CD4-positive, CD25-positive, alpha-beta regulatory T cell (primary cell): Measurements from ENCODE around the gene PRKG1. TPM values are rescaled to one million over a fixed set of nuclear protein-coding genes. Genes with fewer than 3 reads are reported as not detected.
A peak's percentile ranks its signal among the peaks of the same experiment; 100 is the strongest.

Experiments
- ATAC-seq, 2 donors: fragments of 150-1000 bp; cut with Tn5 transposase; one replicate each; pipeline ENCODE4 v1.10.0; 2021; ENCODE audit warnings: low read depth in 2 of 2, moderate number of reproducible peaks in 2 of 2, moderate library complexity in 1 of 2
- DNase-seq, 3 donors: peaks; one replicate each; pipeline versions ENCODE4 v3.0.0 to v3.0.0-alpha.2; 2012 to 2022; ENCODE audit warnings: mixed read lengths in 1 of 3
- H3K27ac ChIP-seq: one replicate; pipeline ENCODE4 v1.7.0; 2013; ENCODE audit warnings: mild to moderate bottlenecking, low read length; ENCODE audit not compliant: insufficient read depth, poor library complexity, severe bottlenecking
- H3K27me3 ChIP-seq: one replicate; pipeline ENCODE4 v1.7.0; 2013; ENCODE audit warnings: low read length; ENCODE audit not compliant: control insufficient read depth, insufficient read depth
- H3K36me3 ChIP-seq: one replicate; pipeline ENCODE4 v1.7.0; 2013; ENCODE audit warnings: mild to moderate bottlenecking, low read length, moderate library complexity; ENCODE audit not compliant: control insufficient read depth, insufficient read depth
- H3K4me1 ChIP-seq: 2 replicates; pipeline ENCODE4 v1.7.0; 2013; ENCODE audit warnings: mild to moderate bottlenecking, low read length; ENCODE audit not compliant: insufficient read depth, control insufficient read depth, poor library complexity, severe bottlenecking
- H3K4me3 ChIP-seq: one replicate; pipeline ENCODE4 v1.7.0; 2013; ENCODE audit warnings: low read depth, mild to moderate bottlenecking, low read length, moderate library complexity
- H3K9me3 ChIP-seq, 2 experiments: 1 replicate in 1 of 2; 2 replicates in 1 of 2; pipeline ENCODE4 v1.7.0; 2013; ENCODE audit warnings: low read length in 2 of 2, mild to moderate bottlenecking in 1 of 2, moderate library complexity in 1 of 2; ENCODE audit not compliant: control insufficient read depth in 2 of 2
- H3K27ac Mint-ChIP-seq, 3 donors: one replicate each; pipeline ENCODE4 v1.8.0; 2020 to 2022; ENCODE audit warnings: mild to moderate bottlenecking in 3 of 3, mixed read lengths in 3 of 3, moderate library complexity in 2 of 3
- H3K27me3 Mint-ChIP-seq: one replicate; pipeline ENCODE4 v1.8.0; 2022; ENCODE audit warnings: mild to moderate bottlenecking, mixed read lengths
- H3K36me3 Mint-ChIP-seq: one replicate; pipeline ENCODE4 v1.8.0; 2020; ENCODE audit warnings: mixed read lengths
- H3K4me1 Mint-ChIP-seq, 4 donors: one replicate each; pipeline ENCODE4 v1.8.0; 2020 to 2022; ENCODE audit warnings: mixed read lengths in 4 of 4, mild to moderate bottlenecking in 1 of 4
- H3K4me3 Mint-ChIP-seq, 4 donors: one replicate each; pipeline ENCODE4 v1.8.0; 2020 to 2022; ENCODE audit warnings: mild to moderate bottlenecking in 4 of 4, mixed read lengths in 4 of 4, moderate library complexity in 3 of 4
- H3K9me3 Mint-ChIP-seq, 7 donors: one replicate each; pipeline ENCODE4 v1.8.0; 2020 to 2022; ENCODE audit warnings: mixed read lengths in 7 of 7, mild to moderate bottlenecking in 3 of 7, moderate library complexity in 2 of 7
- polyA plus RNA-seq, 4 donors: library from polyadenylated mRNA; unstranded; fragments of 300-500 nt; fragmentation: Illumina TruSeq; gene quantifications; one replicate each; pipeline ENCODE4 v1.2.3, GENCODE V29; 2021
- total RNA-seq: library from RNA; stranded (reverse); gene quantifications from one replicate; pipeline ENCODE4 v1.2.3, GENCODE V29; 2022

Gene PRKG1
- total and polyA plus RNA-seq, 5 donors from 2014 or later, result 0.30 TPM; not detected in 4

- H3K36me3 ChIP-seq, result no peaks in the 10 kb centered on the region
- no peak for DNase-seq
- H3K4me3 Mint-ChIP-seq, result no peak overlapping the region
- H3K27ac ChIP-seq, result no peak overlapping the region
- peaks cover 0 to 1% (median 0%) of the 10 kb centered on the region in 7 donors for H3K9me3 Mint-ChIP-seq
- no peaks in the 10 kb centered on the region for H3K9me3 ChIP-seq
- no peak overlapping the region for H3K4me3 ChIP-seq
- ATAC-seq, result no peak
- H3K36me3 Mint-ChIP-seq, result no peaks in the 10 kb centered on the region
- H3K27me3 ChIP-seq, result no peaks in the 10 kb centered on the region
- no peaks in the 10 kb centered on the region for H3K4me1 ChIP-seq
- no peaks in the 10 kb centered on the region for H3K4me1 Mint-ChIP-seq
- no peak overlapping the region for H3K27ac Mint-ChIP-seq
- no peaks in the 10 kb centered on the region for H3K27me3 Mint-ChIP-seq
These were observed 698.1 kb downstream of the PRKG1 start for GRCh38 chr10:51772387-51772786.

DNA sequence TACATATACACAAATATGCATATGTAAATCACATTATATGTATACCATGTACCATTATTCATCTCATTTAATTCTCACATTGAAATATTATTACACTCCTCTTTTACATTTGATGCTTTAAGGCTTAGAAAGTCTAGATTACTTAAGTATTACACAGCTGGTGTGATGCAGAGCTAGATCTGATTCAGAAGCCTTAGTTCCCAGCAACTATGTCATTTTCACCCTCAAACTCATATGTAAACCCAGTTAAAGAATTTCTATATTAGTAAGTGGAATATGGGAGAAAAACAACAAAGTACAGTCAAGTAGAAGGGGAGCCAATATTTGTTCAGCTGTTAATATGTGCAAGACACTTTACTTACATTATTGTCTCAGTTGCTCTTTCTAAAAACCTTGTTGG is 699.4 kb downstream of the PRKG1 start:
- ATAC-seq, result no peak
- H3K36me3 ChIP-seq, result no peaks in the 10 kb centered on the region
- Mint-ChIP-seq H3K36me3 (no peaks in the 10 kb centered on the region), H3K27ac (no peak overlapping the region), H3K27me3 (no peaks in the 10 kb centered on the region), H3K9me3 (no peaks in the 10 kb centered on the region), H3K4me1 (no peaks in the 10 kb centered on the region), H3K4me3 (no peak overlapping the region)
- H3K4me1 ChIP-seq, result no peaks in the 10 kb centered on the region
- H3K4me3 ChIP-seq, result no peak overlapping the region
- no peak for DNase-seq
- H3K27me3 ChIP-seq, result no peaks in the 10 kb centered on the region
- no peak overlapping the region for H3K27ac ChIP-seq
- H3K9me3 ChIP-seq, result no peaks in the 10 kb centered on the region

- Histone ChIP-seq H3K27me3 (no peaks in the 10 kb centered on the region), H3K4me1 (no peaks in the 10 kb centered on the region), H3K36me3 (no peaks in the 10 kb centered on the region), H3K27ac (no peak overlapping the region), H3K9me3 (no peaks in the 10 kb centered on the region), H3K4me3 (no peak overlapping the region)
- Mint-ChIP-seq H3K4me3 (no peak overlapping the region), H3K27me3 (no peaks in the 10 kb centered on the region), H3K27ac (peak overlapping the region in 1 of 3 donors; percentile 4), H3K9me3 (peaks cover 0 to 5% (median 0%) of the 10 kb centered on the region in 7 donors), H3K4me1 (no peaks in the 10 kb centered on the region), H3K36me3 (no peaks in the 10 kb centered on the region)
- no peak for ATAC-seq
- DNase-seq, result no peak
These were observed 709.7 kb downstream of the PRKG1 start for GRCh38 chr10:51783941-51784340.

- no peak overlapping the region for H3K4me3 Mint-ChIP-seq
These were observed 711.9 kb downstream of the PRKG1 start for GRCh38 chr10:51786016-51786683.

GRCh38 chr10:51786684-51787035 is 712.4 kb downstream of the PRKG1 start:
- Histone ChIP-seq H3K36me3 (no peaks in the 10 kb centered on the region), H3K9me3 (peaks cover 0 to 2% of the 10 kb centered on the region in 2 experiments), H3K4me3 (no peak overlapping the region), H3K4me1 (no peaks in the 10 kb centered on the region), H3K27me3 (no peaks in the 10 kb centered on the region), H3K27ac (no peak overlapping the region)
- H3K4me1 Mint-ChIP-seq, result no peaks in the 10 kb centered on the region
- H3K9me3 Mint-ChIP-seq, result peaks cover 0 to 5% (median 2%) of the 10 kb centered on the region in 7 donors
- H3K36me3 Mint-ChIP-seq, result no peaks in the 10 kb centered on the region
- no peak overlapping the region for H3K4me3 Mint-ChIP-seq
- DNase-seq, result no peak
- no peak for ATAC-seq
- H3K27ac Mint-ChIP-seq, result no peak overlapping the region
- H3K27me3 Mint-ChIP-seq, result no peaks in the 10 kb centered on the region

More at GRCh38 chr10:51786016-51786683, 711.9 kb downstream of the PRKG1 start:
- Mint-ChIP-seq H3K36me3 (no peaks in the 10 kb centered on the region), H3K9me3 (peaks cover 0 to 5% (median 0%) of the 10 kb centered on the region in 7 donors), H3K27me3 (no peaks in the 10 kb centered on the region), H3K4me1 (no peaks in the 10 kb centered on the region), H3K27ac (no peak overlapping the region)
- ATAC-seq (no peak), DNase-seq (no peak)
- H3K36me3 ChIP-seq, result no peaks in the 10 kb centered on the region
- H3K27me3 ChIP-seq, result no peaks in the 10 kb centered on the region
- H3K4me3 ChIP-seq, result no peak overlapping the region
- H3K4me1 ChIP-seq, result no peaks in the 10 kb centered on the region
- H3K27ac ChIP-seq, result no peak overlapping the region
- no peaks in the 10 kb centered on the region for H3K9me3 ChIP-seq

DNA sequence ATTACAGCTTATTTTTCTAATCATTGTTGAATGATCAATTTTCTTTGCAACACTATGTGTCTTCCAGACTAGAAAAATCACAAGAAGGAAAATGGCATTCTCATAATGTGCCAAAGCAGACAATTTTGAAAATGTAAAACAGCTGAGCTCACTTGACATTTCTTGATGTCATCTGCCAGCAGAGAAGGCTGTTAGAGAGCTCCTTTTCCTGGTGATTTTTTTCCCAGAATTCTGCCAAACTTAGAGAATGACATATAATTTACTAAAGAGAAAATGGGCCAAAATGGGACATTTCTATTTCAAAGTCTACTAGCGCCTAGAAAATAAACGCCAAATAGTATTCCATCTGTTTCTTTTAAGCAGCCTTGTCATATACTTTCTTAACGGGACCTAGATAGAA is 714.0 kb downstream of the PRKG1 start:
- no peak overlapping the region for H3K4me3 ChIP-seq
- no peaks in the 10 kb centered on the region for H3K36me3 Mint-ChIP-seq
- no peak overlapping the region for H3K27ac ChIP-seq
- H3K27ac Mint-ChIP-seq, result no peak overlapping the region
- no peaks in the 10 kb centered on the region for H3K27me3 ChIP-seq
- H3K4me1 ChIP-seq, result no peaks in the 10 kb centered on the region
- peaks cover 8 to 9% of the 10 kb centered on the region in 2 experiments for H3K9me3 ChIP-seq
- DNase-seq, result no peak
- H3K9me3 Mint-ChIP-seq, result peaks cover 1 to 14% (median 8%) of the 10 kb centered on the region in 7 donors
- H3K36me3 ChIP-seq, result no peaks in the 10 kb centered on the region
- H3K4me1 Mint-ChIP-seq, result no peaks in the 10 kb centered on the region
- no peaks in the 10 kb centered on the region for H3K27me3 Mint-ChIP-seq
- no peak for ATAC-seq
- H3K4me3 Mint-ChIP-seq, result no peak overlapping the region

DNA sequence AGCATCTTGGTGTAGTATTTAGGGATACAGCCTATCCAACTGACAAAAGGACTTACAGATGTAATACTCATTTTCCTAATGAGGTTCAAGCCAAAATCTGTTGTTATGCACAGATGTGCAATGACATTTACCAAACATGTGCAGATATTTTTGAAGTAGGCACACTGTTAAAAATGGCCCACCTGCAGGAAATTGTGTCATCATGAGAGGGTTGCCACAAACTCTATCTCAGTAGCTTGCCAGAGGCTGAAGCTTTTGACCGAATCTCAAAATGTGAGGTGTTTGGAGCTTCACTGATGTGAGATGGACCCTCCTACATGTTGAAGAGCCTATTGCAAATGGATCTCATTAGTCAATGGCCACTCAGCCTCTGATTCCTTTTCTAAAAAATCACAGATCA is 714.8 kb downstream of the PRKG1 start:
- Mint-ChIP-seq H3K27ac (no peak overlapping the region), H3K4me1 (no peaks in the 10 kb centered on the region), H3K4me3 (no peak overlapping the region), H3K36me3 (no peaks in the 10 kb centered on the region), H3K27me3 (no peaks in the 10 kb centered on the region), H3K9me3 (peaks cover 1 to 17% (median 10%) of the 10 kb centered on the region in 7 donors)
- Histone ChIP-seq H3K27ac (no peak overlapping the region), H3K9me3 (peaks cover 8 to 12% of the 10 kb centered on the region in 2 experiments), H3K36me3 (no peaks in the 10 kb centered on the region), H3K4me3 (no peak overlapping the region), H3K4me1 (no peaks in the 10 kb centered on the region), H3K27me3 (no peaks in the 10 kb centered on the region)
- ATAC-seq, result no peak
- DNase-seq, result no peak

DNA sequence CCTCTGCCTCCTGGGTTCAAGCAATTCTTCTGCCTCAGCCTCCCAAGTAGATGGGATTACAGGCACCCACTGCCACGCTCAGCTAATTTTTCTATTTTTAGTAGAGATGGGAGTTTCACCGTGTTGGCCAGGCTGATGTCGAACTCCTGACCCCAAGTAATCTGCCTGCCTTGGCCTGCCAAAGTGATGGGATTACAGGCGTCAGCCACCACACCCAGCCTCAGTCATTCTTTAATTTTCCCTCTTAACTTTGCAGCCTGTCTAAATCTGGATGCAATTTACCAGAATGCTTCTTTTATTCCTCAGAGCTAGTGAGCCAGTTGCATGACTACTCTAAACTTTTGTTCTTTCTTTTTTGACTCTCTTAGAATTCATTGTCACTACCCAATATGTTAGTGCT is 715.6 kb downstream of the PRKG1 start:
- Histone ChIP-seq H3K36me3 (no peaks in the 10 kb centered on the region), H3K4me3 (no peak overlapping the region), H3K9me3 (peaks cover 8 to 12% of the 10 kb centered on the region in 2 experiments), H3K27ac (no peak overlapping the region), H3K27me3 (no peaks in the 10 kb centered on the region), H3K4me1 (no peaks in the 10 kb centered on the region)
- Mint-ChIP-seq H3K9me3 (peaks cover 0 to 17% (median 10%) of the 10 kb centered on the region in 7 donors), H3K4me1 (no peaks in the 10 kb centered on the region), H3K27ac (no peak overlapping the region), H3K4me3 (no peak overlapping the region), H3K27me3 (no peaks in the 10 kb centered on the region), H3K36me3 (no peaks in the 10 kb centered on the region)
- DNase-seq (no peak), ATAC-seq (no peak)
